Mesenchymal stem cell (in vitro differentiated cells and primary cell): ENCODE results near the gene NDC1.

Experiments
- DNase-seq: peaks from one replicate; pipeline ENCODE4 v3.0.0-alpha.2; 2013
- H2AFZ ChIP-seq: one replicate; pipeline ENCODE4 v1.6.1; 2013; ENCODE audit warnings: low read depth, mild to moderate bottlenecking, control low read depth, inconsistent platforms, low read length, moderate library complexity
- H2AK5ac ChIP-seq: 2 replicates; pipeline ENCODE4 v1.6.1; 2013; ENCODE audit warnings: low read length, moderate library complexity, mild to moderate bottlenecking, inconsistent platforms; ENCODE audit not compliant: severe bottlenecking
- H2BK120ac ChIP-seq: one replicate; pipeline ENCODE4 v1.6.1; 2013; ENCODE audit warnings: low read depth, mild to moderate bottlenecking, inconsistent platforms, low read length, moderate library complexity
- H2BK12ac ChIP-seq, 2 experiments: one replicate each; pipeline ENCODE4 v1.6.1; 2013; ENCODE audit warnings: inconsistent platforms in 2 of 2, low read length in 2 of 2, mild to moderate bottlenecking in 2 of 2, moderate library complexity in 2 of 2, control low read depth in 1 of 2
- H2BK15ac ChIP-seq: one replicate; pipeline ENCODE4 v1.6.1; 2013; ENCODE audit warnings: mild to moderate bottlenecking, low read depth, inconsistent platforms; ENCODE audit not compliant: poor library complexity, severe bottlenecking
- H2BK5ac ChIP-seq: 2 replicates; pipeline ENCODE4 v1.6.1; 2013; ENCODE audit warnings: low read depth, mild to moderate bottlenecking, low read length, control low read depth, inconsistent platforms; ENCODE audit not compliant: poor library complexity, severe bottlenecking
- H3K14ac ChIP-seq, 2 experiments: one replicate each; pipeline ENCODE4 v1.6.1; 2013; ENCODE audit warnings: inconsistent platforms in 2 of 2, low read length in 2 of 2, control low read depth in 1 of 2, mild to moderate bottlenecking in 1 of 2, moderate library complexity in 1 of 2
- H3K18ac ChIP-seq, 2 experiments: one replicate each; pipeline ENCODE4 v1.6.1; 2013; ENCODE audit warnings: inconsistent platforms in 2 of 2, low read length in 2 of 2, control low read depth in 1 of 2, low read depth in 1 of 2, mild to moderate bottlenecking in 1 of 2
- H3K23ac ChIP-seq, 2 experiments: one replicate each; pipeline ENCODE4 v1.6.1; 2013; ENCODE audit warnings: inconsistent platforms in 2 of 2, low read length in 2 of 2, mild to moderate bottlenecking in 2 of 2, moderate library complexity in 2 of 2, control low read depth in 1 of 2
- H3K27ac ChIP-seq: 2 replicates; pipeline ENCODE4 v1.5.1; 2013; ENCODE audit warnings: mild to moderate bottlenecking, moderate library complexity, low read length, control low read depth, inconsistent platforms; ENCODE audit not compliant: poor library complexity, severe bottlenecking
- H3K27me3 ChIP-seq, 2 experiments: 2 replicates each; pipeline versions ENCODE4 v1.6.1 to v1.7.0; 2013; ENCODE audit warnings: low read length in 2 of 2, mild to moderate bottlenecking in 2 of 2, moderate library complexity in 2 of 2, control low read depth in 1 of 2, inconsistent platforms in 1 of 2; ENCODE audit not compliant: control insufficient read depth in 1 of 2, insufficient read depth in 1 of 2
- H3K36me3 ChIP-seq, 2 experiments: 2 replicates each; pipeline versions ENCODE4 v1.6.1 to v1.7.0; 2013; ENCODE audit warnings: low read length in 2 of 2, control low read depth in 1 of 2, inconsistent platforms in 1 of 2, low read depth in 1 of 2, mild to moderate bottlenecking in 1 of 2; ENCODE audit not compliant: insufficient read depth in 2 of 2, control insufficient read depth in 1 of 2
- H3K4ac ChIP-seq, 2 experiments: one replicate each; pipeline ENCODE4 v1.6.1; 2013; ENCODE audit warnings: inconsistent platforms in 2 of 2, low read length in 2 of 2, mild to moderate bottlenecking in 2 of 2, moderate library complexity in 2 of 2, control low read depth in 1 of 2, low read depth in 1 of 2
- H3K4me1 ChIP-seq: 2 replicates; pipeline ENCODE4 v1.6.1; 2013; ENCODE audit warnings: low read depth, low read length, control low read depth; ENCODE audit not compliant: control insufficient read depth, insufficient read depth
- H3K4me2 ChIP-seq: 2 replicates; pipeline ENCODE4 v1.6.1; 2013; ENCODE audit warnings: low read length, mild to moderate bottlenecking, inconsistent platforms; ENCODE audit not compliant: poor library complexity, severe bottlenecking
- H3K4me3 ChIP-seq, 2 experiments: 2 replicates each; pipeline versions ENCODE4 v1.5.1 to v1.7.0; 2013; ENCODE audit warnings: low read length in 2 of 2, mild to moderate bottlenecking in 2 of 2, control low read depth in 1 of 2, low read depth in 1 of 2; ENCODE audit not compliant: insufficient read depth in 1 of 2
- H3K79me1 ChIP-seq: replicated peaks from 2 replicates; pipeline ENCODE4 v1.6.1; 2013; ENCODE audit warnings: mild to moderate bottlenecking, control low read depth, low read length, inconsistent platforms; ENCODE audit not compliant: poor library complexity, severe bottlenecking
- H3K9ac ChIP-seq: 2 replicates; pipeline ENCODE4 v1.7.0; 2013; ENCODE audit warnings: mild to moderate bottlenecking, low read length, moderate library complexity
- H3K9me3 ChIP-seq: 2 replicates; pipeline ENCODE4 v1.7.0; 2013; ENCODE audit warnings: mild to moderate bottlenecking, low read length; ENCODE audit not compliant: control insufficient read depth
- H4K8ac ChIP-seq: one replicate; pipeline ENCODE4 v1.6.1; 2013; ENCODE audit warnings: inconsistent platforms, mild to moderate bottlenecking, low read length, moderate library complexity
- H4K91ac ChIP-seq: one replicate; pipeline ENCODE4 v1.6.1; 2013; ENCODE audit warnings: mild to moderate bottlenecking, low read length, inconsistent platforms
- WGBS: methylation state at CpG from one replicate; pipeline ENCODE4 v1.1.7; 2013; ENCODE audit warnings: mixed read lengths; 5-methylcytosine and 5-hydroxymethylcytosine counted together

NDC1 gene

DNA sequence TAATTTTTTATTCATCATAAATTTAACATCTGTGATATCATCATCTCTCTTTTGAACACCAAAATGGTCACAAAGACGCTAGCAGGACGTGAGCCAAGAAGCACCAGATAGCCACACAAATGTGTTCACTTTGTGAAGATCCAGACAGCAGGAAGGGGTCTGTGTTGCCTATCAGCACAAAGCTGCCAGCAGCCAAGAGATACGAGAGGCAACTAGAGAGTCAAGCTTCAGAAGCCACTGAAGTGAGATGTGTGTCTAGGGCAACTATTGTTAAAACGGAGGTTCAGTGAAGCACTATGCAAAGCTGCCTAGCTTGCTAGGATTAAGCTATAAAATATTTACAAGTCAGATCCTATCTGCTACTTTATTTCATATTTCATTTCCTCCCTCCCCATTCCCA, 45.3 kb downstream of the NDC1 start:
- Histone ChIP-seq H2BK12ac (no peak overlapping the region), H2BK5ac (no peak overlapping the region), H3K4me3 (no peak overlapping the region), H3K14ac (no peak overlapping the region), H3K9ac (no peak overlapping the region), H2BK120ac (no peak overlapping the region), H2AK5ac (no peak overlapping the region), H3K4ac (no peak overlapping the region), H2BK15ac (no peak overlapping the region), H4K8ac (no peak overlapping the region), H3K36me3 (peaks cover 3 to 37% of the 10 kb centered on the region in 2 experiments), H3K79me1 (peaks cover 7% of the 10 kb centered on the region), H3K4me1 (no peaks in the 10 kb centered on the region), H3K27me3 (no peaks in the 10 kb centered on the region), H3K18ac (no peak overlapping the region), H4K91ac (no peak overlapping the region), H3K4me2 (no peak overlapping the region), H2AFZ (no peak overlapping the region), H3K23ac (no peak overlapping the region), H3K27ac (no peak overlapping the region), H3K9me3 (no peaks in the 10 kb centered on the region)
- 100% methylated on average over 4 of the region's 4 CpGs for WGBS
- no peak for DNase-seq

DNA sequence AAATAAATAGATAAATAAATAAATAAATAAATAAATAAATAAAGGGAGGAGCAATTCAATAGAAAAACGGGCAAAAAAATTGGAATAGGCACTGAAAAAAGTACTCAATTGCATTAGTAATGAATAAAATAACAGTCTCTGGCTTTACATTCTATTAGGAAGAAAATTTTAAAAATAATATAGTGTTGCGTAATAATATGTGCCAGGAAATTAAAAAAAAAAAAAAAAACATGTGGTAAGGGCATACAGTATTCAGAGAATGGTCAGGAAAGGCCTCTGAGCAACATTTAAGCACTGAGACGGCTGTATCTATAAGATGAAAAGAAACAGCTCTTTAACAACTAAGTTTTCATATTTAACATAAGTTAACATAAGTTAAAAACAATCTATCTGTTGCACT, 50.4 kb downstream of the NDC1 start:
- Histone ChIP-seq H4K91ac (no peak overlapping the region), H3K9me3 (no peaks in the 10 kb centered on the region), H2AK5ac (no peak overlapping the region), H3K18ac (no peak overlapping the region), H3K23ac (no peak overlapping the region), H2BK15ac (no peak overlapping the region), H3K4me1 (no peaks in the 10 kb centered on the region), H3K79me1 (no peaks in the 10 kb centered on the region), H2BK5ac (no peak overlapping the region), H2BK120ac (no peak overlapping the region), H2BK12ac (no peak overlapping the region), H3K4me3 (no peak overlapping the region), H3K14ac (no peak overlapping the region), H3K4me2 (no peak overlapping the region), H2AFZ (no peak overlapping the region), H4K8ac (no peak overlapping the region), H3K27me3 (no peaks in the 10 kb centered on the region), H3K4ac (no peak overlapping the region), H3K9ac (no peak overlapping the region), H3K27ac (no peak overlapping the region), H3K36me3 (peaks cover 4 to 44% of the 10 kb centered on the region in 2 experiments)
- no peak for DNase-seq
- WGBS = 100% methylated on average over 1 of the region's 3 CpGs

GRCh38 chr1:53783056-53783455, 55.0 kb downstream of the NDC1 start:
- H3K9ac ChIP-seq = no peak overlapping the region
- peaks cover 6 to 27% of the 10 kb centered on the region in 2 experiments for H3K36me3 ChIP-seq
- H2BK5ac ChIP-seq = no peak overlapping the region
- no peak overlapping the region for H3K4me3 ChIP-seq
- 100% methylated on average over 1 of the region's 1 CpG for WGBS
- DNase-seq = no peak
- no peak overlapping the region for H4K91ac ChIP-seq
- no peak overlapping the region for H2BK120ac ChIP-seq
- no peak overlapping the region for H3K14ac ChIP-seq
- H3K23ac ChIP-seq = no peak overlapping the region
- H3K27ac ChIP-seq = no peak overlapping the region
- no peak overlapping the region for H2BK12ac ChIP-seq
- H3K79me1 ChIP-seq = no peaks in the 10 kb centered on the region
- H2BK15ac ChIP-seq = no peak overlapping the region
- no peaks in the 10 kb centered on the region for H3K4me1 ChIP-seq
- no peak overlapping the region for H4K8ac ChIP-seq
- H2AFZ ChIP-seq = no peak overlapping the region
- H3K9me3 ChIP-seq = no peaks in the 10 kb centered on the region
- no peak overlapping the region for H3K4ac ChIP-seq
- no peak overlapping the region for H2AK5ac ChIP-seq
- no peak overlapping the region for H3K18ac ChIP-seq
- no peak overlapping the region for H3K4me2 ChIP-seq
- no peaks in the 10 kb centered on the region for H3K27me3 ChIP-seq

GRCh38 chr1:53781654-53782053, 56.4 kb downstream of the NDC1 start:
- Histone ChIP-seq H3K14ac (no peak overlapping the region), H3K4me2 (no peak overlapping the region), H3K27me3 (no peaks in the 10 kb centered on the region), H3K4me3 (no peak overlapping the region), H2BK15ac (no peak overlapping the region), H4K91ac (no peak overlapping the region), H3K4me1 (no peaks in the 10 kb centered on the region), H3K18ac (no peak overlapping the region), H2BK120ac (no peak overlapping the region), H2BK12ac (no peak overlapping the region), H3K36me3 (peaks cover 7 to 24% of the 10 kb centered on the region in 2 experiments), H4K8ac (no peak overlapping the region), H2AFZ (no peak overlapping the region), H3K79me1 (no peaks in the 10 kb centered on the region), H2AK5ac (no peak overlapping the region), H3K4ac (no peak overlapping the region), H3K27ac (no peak overlapping the region), H3K9me3 (no peaks in the 10 kb centered on the region), H2BK5ac (no peak overlapping the region), H3K23ac (no peak overlapping the region), H3K9ac (no peak overlapping the region)
- 100% methylated on average over 2 of the region's 3 CpGs for WGBS
- no peak for DNase-seq
